H1 (cell line): ENCODE data around the gene SLC39A11. TPM values are rescaled to one million over a fixed set of nuclear protein-coding genes. Genes with fewer than 3 reads are reported as not detected.

Experiments used
- BACH1 ChIP-seq: IDR thresholded peaks from 2 replicates; pipeline ENCODE4 v1.6.1; 2012; ENCODE audit warnings: low read length, improper control_type of control experiment
- CBX5 ChIP-seq: fragments of 300-800, 300-1000 bp; sonication (generic); IDR thresholded peaks from 2 replicates; pipeline ENCODE4 v1.7.1; 2016; ENCODE audit warnings: antibody characterized with exemption, low read length, low read depth
- CEBPB ChIP-seq: IDR thresholded peaks from 2 replicates; pipeline ENCODE4 v1.6.1; 2012; ENCODE audit warnings: low read depth, low read length
- GTF2F1 ChIP-seq: IDR thresholded peaks from 2 replicates; pipeline ENCODE4 v1.6.1; 2012; ENCODE audit warnings: low read depth, low read length, improper control_type of control experiment, borderline replicate concordance
- KDM5A ChIP-seq: fragments of 200-600 bp; IDR thresholded peaks from 2 replicates; pipeline ENCODE4 v1.7.1; 2012; ENCODE audit warnings: mild to moderate bottlenecking, low read length, inconsistent platforms, mixed read lengths
- MAX ChIP-seq: IDR thresholded peaks from 2 replicates; pipeline ENCODE4 v1.6.1; 2012; ENCODE audit warnings: inconsistent platforms
- RFX5 ChIP-seq: IDR thresholded peaks from 2 replicates; pipeline ENCODE4 v1.6.1; 2011; ENCODE audit warnings: low read depth, low read length, improper control_type of control experiment, borderline replicate concordance
- SIRT6 ChIP-seq: IDR thresholded peaks from one replicate; pipeline ENCODE4 v1.7.1; 2012; ENCODE audit warnings: low read length, inconsistent platforms
- polyA plus RNA-seq, 7 experiments: library from polyadenylated mRNA; depleted of rRNA in 3 of 7; stranded (reverse) in 5 of 7; unstranded in 2 of 7; fragments of >200 nt in 5 of 7; fragments of 200-250 nt in 2 of 7; gene quantifications; 1 replicate in 5 of 7; 2 replicates in 1 of 7; 4 replicates in 1 of 7; pipeline versions ENCODE4 v1.2.1 to v1.2.3, GENCODE V29; 2011 to 2013; ENCODE audit warnings: missing spikeins in 2 of 7, mixed read lengths in 2 of 7
- total RNA-seq: library from RNA; stranded (reverse); fragmentation: NEBNext Ultra II Directional; extraction: Animal tissue kit (Norgen Biotek cat#: 25700); gene quantifications from 2 replicates; pipeline ENCODE4 v1.2.1, GENCODE V29; 2021

The SLC39A11 gene
- total and polyA plus RNA-seq, 2 of the 8 experiments (the other 6 are each of a cell fraction or from before 2014, with no cell fraction given): 12.2 to 19.6 TPM

DNA sequence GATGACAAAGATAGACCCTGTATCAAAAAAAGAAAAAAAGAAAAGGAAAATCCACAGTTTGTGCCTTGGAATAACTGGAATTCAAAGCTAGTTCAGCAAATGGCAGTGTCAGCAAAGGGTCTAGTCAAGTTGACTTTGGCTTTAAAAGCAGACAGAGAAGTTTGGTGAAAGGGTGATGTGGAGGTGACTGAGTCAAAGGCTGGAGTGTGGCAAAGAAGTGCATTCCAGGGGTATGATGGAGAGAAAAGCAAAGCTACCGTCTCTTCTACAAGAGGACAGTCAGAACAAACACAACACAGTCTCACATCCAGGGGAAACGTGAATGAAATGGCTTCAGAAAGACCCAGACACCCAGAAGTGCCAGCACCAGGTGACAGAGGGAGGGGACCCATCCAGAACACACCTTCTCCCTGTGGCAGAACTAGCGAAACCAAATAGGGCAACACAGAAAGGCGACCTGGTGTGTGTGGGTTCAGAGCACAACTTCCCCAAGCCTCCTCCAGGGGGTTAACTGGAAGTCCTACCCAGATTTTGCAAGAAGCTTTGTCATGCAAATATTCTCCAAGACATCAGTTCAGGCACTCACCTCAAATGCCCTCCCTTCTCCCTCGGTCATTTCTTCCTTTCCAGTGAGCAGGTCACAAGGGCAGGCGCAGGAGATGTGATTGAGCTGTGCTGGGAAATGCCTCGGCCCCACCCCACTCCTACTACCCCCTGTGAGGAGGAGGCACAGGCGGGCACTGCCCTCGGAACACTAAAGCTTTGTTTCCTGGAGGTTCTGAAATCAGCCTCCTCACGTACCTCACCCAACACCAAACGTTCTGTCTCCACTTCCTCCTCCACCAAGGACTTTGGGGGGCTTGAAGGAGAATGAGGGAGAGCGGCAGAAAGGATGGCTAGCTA is 489.7 kb downstream of the SLC39A11 start (continued):
- TF ChIP-seq SIRT6 (no peak), MAX (no peak), CBX5 (no peak), GTF2F1 (no peak), BACH1 (no peak), CEBPB (peak; percentile 92), RFX5 (no peak), KDM5A (no peak)
